DMS79 (cell line): ENCODE measurements around the gene ASIC3.
A peak's percentile ranks its signal among the peaks of the same experiment; 100 is the strongest.

Source experiments
- DNase-seq: peaks from one replicate; lab custom pipeline; 2025; lab: John Stamatoyannopoulos, UW

The ASIC3 gene

GRCh38 chr7:151070574-151070960, 22.2 kb downstream of the ASIC3 start:
- DNase-seq: no peak

- DNase-seq: no peak
Measured at GRCh38 chr7:151071032-151071866, 22.9 kb downstream of the ASIC3 start.

- DNase-seq: no peak
Measured at GRCh38 chr7:151073990-151074389, 25.7 kb downstream of the ASIC3 start.

GRCh38 chr7:151074817-151075661, 26.7 kb downstream of the ASIC3 start:
- DNase-seq: no peak

- DNase-seq: no peak
Measured at GRCh38 chr7:151075662-151075971, 27.3 kb downstream of the ASIC3 start.

DNA sequence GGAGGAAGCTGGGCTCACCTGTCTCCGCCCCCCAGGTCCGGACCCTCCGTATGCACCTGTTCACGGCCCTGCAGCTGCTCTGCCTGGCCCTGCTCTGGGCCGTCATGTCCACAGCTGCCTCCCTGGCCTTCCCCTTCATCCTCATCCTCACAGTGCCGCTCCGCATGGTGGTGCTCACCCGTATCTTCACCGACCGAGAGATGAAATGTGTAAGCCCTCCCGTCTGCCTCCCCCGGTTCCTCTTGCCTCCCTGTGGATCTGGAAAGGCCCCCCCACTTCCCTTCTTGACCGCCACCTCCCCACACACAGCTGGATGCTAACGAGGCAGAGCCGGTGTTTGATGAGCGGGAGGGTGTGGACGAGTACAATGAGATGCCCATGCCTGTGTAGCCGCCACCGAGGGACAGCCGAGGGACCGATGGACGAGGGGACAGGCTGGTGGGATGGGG, 27.7 kb downstream of the ASIC3 start:
- no peak for DNase-seq

DNA sequence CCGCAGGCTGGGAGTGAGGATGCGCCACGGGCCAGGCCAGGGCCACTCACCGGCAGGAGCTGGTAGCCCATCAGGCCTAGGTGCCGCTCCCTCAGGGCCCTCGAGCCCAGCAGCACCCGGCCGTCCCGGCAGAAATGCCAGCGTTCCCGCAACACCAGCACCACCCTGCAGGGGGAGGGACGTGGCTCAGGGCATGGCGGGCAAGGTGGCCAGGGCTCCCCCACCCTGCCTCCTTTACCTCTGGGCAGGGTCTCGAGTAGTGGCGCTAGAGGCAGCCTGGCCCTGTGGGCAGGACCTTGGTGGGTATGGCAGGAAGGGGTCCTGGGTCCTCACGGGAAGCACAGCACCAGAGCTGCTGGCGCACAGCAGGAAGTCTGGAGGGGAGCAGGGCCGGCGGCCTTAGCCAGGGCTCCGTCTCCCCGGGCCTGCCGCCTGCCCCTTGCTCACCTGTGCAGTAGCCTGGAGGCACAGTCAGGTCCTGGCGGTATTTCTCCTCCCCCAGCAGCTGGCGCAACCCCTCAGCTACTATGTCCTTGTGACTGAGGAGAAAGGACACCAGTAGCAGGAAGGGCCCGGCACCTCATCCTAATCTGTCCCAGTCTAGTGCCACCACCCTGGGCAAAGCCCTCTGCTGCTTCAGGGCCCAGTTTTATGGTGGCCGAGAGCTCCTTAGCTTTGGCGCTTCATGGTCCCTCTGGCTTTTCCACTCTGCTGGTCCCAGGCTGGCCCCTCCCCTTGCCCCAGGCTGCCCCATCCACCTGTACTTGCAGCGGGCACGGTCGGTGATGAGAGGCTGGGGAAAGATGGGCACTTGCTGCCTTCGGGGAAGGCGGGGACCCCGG, 28.8 kb downstream of the ASIC3 start:
- no peak for DNase-seq

- DNase-seq: no peak
Measured at GRCh38 chr7:151077705-151078232, 29.4 kb downstream of the ASIC3 start.

- no peak for DNase-seq
Measured at GRCh38 chr7:151078233-151079040, 30.1 kb downstream of the ASIC3 start.

DNA sequence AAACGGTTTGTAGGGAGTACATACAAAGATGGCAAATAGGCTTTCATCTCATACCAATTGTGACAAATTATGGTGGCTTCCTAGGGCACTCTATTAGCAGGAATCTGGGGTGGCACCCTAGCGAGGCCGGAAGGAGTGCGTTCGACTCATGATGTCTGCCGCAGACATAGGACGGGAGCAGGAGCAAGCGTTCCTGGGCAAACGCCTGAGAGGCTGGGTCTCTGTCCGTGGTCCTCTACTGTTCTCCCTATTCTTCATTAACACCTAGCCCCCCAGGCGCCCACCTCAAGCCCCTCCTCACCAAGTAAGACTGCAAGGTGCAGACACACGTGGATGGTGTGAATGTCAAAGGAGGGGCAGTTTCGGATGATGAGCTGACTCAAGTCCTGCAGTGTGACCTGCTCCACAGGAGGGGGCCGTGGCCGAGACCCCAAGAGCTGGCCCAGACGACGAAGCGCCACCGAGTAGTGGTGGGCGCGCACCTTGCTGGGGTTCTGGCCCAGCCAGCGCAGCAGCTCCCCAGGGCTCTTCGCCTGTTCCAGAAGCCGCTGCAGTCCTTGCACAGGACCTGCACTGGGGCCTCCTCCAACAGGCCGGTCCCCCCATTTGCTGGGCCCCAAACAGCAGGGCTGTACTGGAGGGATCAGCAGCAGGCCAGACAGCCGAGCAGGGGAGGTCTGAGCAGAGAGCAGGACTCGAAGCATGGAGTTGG, 31.0 kb downstream of the ASIC3 start:
- DNase-seq: no peak

- no peak for DNase-seq
Measured at GRCh38 chr7:151080067-151080521, 31.8 kb downstream of the ASIC3 start.

- DNase-seq: peak; percentile 59
Measured at GRCh38 chr7:151080522-151081169, 32.3 kb downstream of the ASIC3 start, which contains the start of gene FASTK. Gene FASTK (minus strand): TSS chr7:151080809. CDS start chr7:151080766, 43 bp downstream.

GRCh38 chr7:151081170-151082101, 33.1 kb downstream of the ASIC3 start:
- no peak for DNase-seq

DNA sequence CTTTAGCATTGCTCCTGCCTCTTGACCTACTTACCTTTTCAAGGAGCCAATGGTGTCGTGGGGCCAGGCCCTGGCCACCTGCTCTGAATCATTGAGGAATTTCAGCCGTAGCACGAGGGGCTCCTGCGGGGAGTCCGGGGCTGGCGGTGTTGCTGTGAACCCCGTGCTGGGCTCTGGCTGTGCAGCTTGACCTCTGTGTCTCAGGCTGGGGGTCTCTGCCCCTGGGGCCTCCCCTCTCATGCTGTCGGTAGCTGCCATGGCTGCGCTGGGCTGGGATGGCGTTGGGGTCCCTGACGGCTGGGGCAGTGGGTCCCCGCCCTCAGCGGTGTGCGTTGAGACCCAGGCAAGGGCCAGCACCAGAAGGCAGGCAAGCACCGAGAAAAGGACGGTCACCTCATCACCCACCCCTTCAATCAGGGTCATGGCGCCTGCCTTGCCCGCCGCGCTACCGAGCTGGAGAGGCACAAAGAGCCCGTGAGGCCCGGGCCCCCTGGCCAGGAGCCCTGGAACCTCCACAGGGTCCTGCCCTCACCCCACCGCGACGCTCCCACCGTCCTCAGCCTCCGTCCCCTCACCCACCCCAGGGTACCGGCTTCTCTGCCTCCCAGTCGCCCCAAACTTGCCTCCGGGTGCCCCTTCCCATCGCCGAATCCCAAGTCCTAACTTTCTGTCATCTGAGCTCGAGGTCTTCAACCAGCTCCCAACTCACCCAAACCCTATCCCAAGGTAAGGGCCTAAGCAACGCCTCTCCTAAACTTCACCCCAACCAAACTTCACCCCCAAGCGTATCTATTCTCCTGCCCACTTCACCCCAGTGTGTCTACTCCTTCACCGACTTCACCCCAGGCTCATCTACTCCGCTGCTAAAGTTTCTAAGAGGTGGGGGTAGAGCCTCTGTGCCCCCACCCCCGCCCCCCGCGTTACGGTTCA, 34.1 kb downstream of the ASIC3 start:
- DNase-seq: no peak

GRCh38 chr7:151083071-151083823, 34.9 kb downstream of the ASIC3 start, which contains the start of gene TMUB1:
Gene TMUB1 (minus strand): TSS chr7:151083493. CDS start chr7:151082563, 930 bp downstream.
- DNase-seq: no peak

DNA sequence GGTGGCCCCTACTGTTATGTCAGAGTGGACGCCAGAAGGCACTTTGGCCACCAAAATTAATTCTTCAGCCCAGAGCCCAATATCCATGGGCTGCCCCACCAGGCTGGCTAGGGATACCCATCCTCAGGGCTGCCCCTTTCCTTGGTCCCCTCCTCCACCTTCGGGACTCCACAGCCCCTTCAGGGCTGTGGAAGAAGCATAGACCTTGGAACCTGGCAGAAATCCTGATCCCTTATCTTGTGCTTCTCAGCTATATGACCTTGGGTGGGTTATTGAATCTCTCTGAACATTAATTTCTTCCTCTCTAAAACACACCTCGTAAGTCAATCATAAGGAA, 35.5 kb downstream of the ASIC3 start:
- no peak for DNase-seq

DNA sequence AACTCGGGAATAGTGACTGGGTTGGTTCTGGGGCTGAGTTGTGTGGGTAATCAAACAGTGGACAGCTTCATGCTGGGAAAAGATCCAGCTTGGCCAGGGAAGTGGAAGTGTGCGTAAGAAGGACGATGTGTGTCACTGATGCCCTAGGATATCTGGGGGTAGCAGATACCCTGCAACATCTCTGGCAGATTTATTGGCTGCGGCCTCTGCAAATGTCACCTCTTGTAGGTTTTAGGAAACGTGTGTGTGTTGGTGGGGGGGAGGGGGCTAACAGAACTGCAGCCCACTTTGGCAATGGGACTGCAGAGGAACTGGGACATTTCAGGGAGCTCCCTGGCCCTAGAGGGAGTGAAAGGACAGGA, 37.0 kb downstream of the ASIC3 start:
- no peak for DNase-seq
